HepG2 (cell line): ENCODE measurements around the gene TMOD2. TPM values are rescaled to one million over a fixed set of nuclear protein-coding genes. Genes with fewer than 3 reads are reported as not detected.

Experiments
- AHDC1 ChIP-seq: sonication (generic); formaldehyde crosslinking; IDR thresholded peaks from 2 replicates; pipeline ENCODE4 v1.5.1; 2020; ENCODE audit warnings: mild to moderate bottlenecking, missing genetic modification reagents, borderline replicate concordance
- ARNT2 ChIP-seq: sonication (generic); formaldehyde crosslinking; IDR thresholded peaks from 2 replicates; pipeline ENCODE4 v1.8.0; 2022; ENCODE audit warnings: mild to moderate bottlenecking, low read depth, missing genetic modification reagents, moderate library complexity
- ATM ChIP-seq: fragments of 450-650 bp; IDR thresholded peaks from 2 replicates; pipeline ENCODE4 v1.7.1; 2017; ENCODE audit warnings: mild to moderate bottlenecking, borderline replicate concordance
- EP300 ChIP-seq, 3 experiments: sonication (generic) in 1 of 3; formaldehyde crosslinking in 1 of 3; IDR thresholded peaks; 2 replicates each; pipeline versions ENCODE4 v1.5.1 to v1.6.1; 2011 to 2020; ENCODE audit warnings: low read depth in 2 of 3, low read length in 2 of 3, borderline replicate concordance in 1 of 3, improper control_type of control experiment in 1 of 3, mild to moderate bottlenecking in 1 of 3, missing genetic modification reagents in 1 of 3, moderate library complexity in 1 of 3
- HMG20B ChIP-seq: conservative IDR thresholded peaks from 2 replicates; pipeline ENCODE4 v1.6.1; 2016; ENCODE audit warnings: missing genetic modification reagents, missing compliant biosample characterization
- HNRNPLL ChIP-seq: fragments of 200-400 bp; formaldehyde crosslinking; IDR thresholded peaks from 2 replicates; pipeline ENCODE4 v1.6.1; 2017; ENCODE audit warnings: mild to moderate bottlenecking, low read depth, low read length; ENCODE audit not compliant: poor library complexity, severe bottlenecking
- KDM5B ChIP-seq: sonication (generic); formaldehyde crosslinking; IDR thresholded peaks from 2 replicates; pipeline ENCODE4 v1.4.0; 2020; ENCODE audit warnings: missing genetic modification reagents, mild to moderate bottlenecking, borderline replicate concordance
- KLF11 ChIP-seq: IDR thresholded peaks from 2 replicates; pipeline ENCODE4 v1.6.1; 2016; ENCODE audit warnings: missing compliant biosample characterization
- LCORL ChIP-seq, 2 experiments: fragments of 450-650 bp in 1 of 2; sonication (generic) in 1 of 2; formaldehyde crosslinking in 1 of 2; IDR thresholded peaks; 2 replicates each; pipeline versions ENCODE4 v1.5.0 to v1.6.1; 2017 to 2020; ENCODE audit warnings: antibody characterized with exemption in 1 of 2, missing genetic modification reagents in 1 of 2
- NKX3-1 ChIP-seq: sonication (generic); formaldehyde crosslinking; IDR thresholded peaks from 2 replicates; pipeline ENCODE4 v1.5.0; 2020; ENCODE audit warnings: missing genetic modification reagents
- PHF21A ChIP-seq: sonication (generic); formaldehyde crosslinking; IDR thresholded peaks from 2 replicates; pipeline ENCODE4 v1.5.0; 2020; ENCODE audit warnings: mild to moderate bottlenecking, missing genetic modification reagents
- RFX1 ChIP-seq: fragments of 450-650 bp; IDR thresholded peaks from 2 replicates; pipeline ENCODE4 v1.6.1; 2017
- RFXANK ChIP-seq: IDR thresholded peaks from 2 replicates; pipeline ENCODE4 v1.6.1; 2016
- TMF1 ChIP-seq: sonication (generic); formaldehyde crosslinking; IDR thresholded peaks from 2 replicates; pipeline ENCODE4 v1.8.1; 2022; ENCODE audit warnings: low read depth, missing genetic modification reagents
- ZBTB42 ChIP-seq: sonication (generic); formaldehyde crosslinking; IDR thresholded peaks from 2 replicates; pipeline ENCODE4 v1.5.0; 2020; ENCODE audit warnings: mild to moderate bottlenecking, missing genetic modification reagents
- ZBTB8A ChIP-seq: sonication (generic); formaldehyde crosslinking; IDR thresholded peaks from 2 replicates; pipeline ENCODE4 v1.4.0; 2020; ENCODE audit warnings: mild to moderate bottlenecking, low read depth, missing genetic modification reagents, borderline replicate concordance
- ZNF232 ChIP-seq: sonication (generic); formaldehyde crosslinking; IDR thresholded peaks from 2 replicates; pipeline ENCODE4 v1.4.0; 2020; ENCODE audit warnings: missing genetic modification reagents, borderline replicate concordance
- ZNF343 ChIP-seq: sonication (generic); formaldehyde crosslinking; IDR thresholded peaks from 2 replicates; pipeline ENCODE4 v1.4.0; 2020; ENCODE audit warnings: mild to moderate bottlenecking, missing genetic modification reagents
- ZNF574 ChIP-seq: sonication (generic); formaldehyde crosslinking; IDR thresholded peaks from 2 replicates; pipeline ENCODE4 v1.4.0; 2020; ENCODE audit warnings: missing genetic modification reagents
- ZNF589 ChIP-seq: sonication (generic); formaldehyde crosslinking; conservative IDR thresholded peaks from 2 replicates; pipeline ENCODE4 v1.8.0; 2022; ENCODE audit warnings: mild to moderate bottlenecking, moderate library complexity, missing genetic modification reagents
- ZNF777 ChIP-seq: sonication (generic); formaldehyde crosslinking; IDR thresholded peaks from 2 replicates; pipeline ENCODE4 v1.4.0; 2020; ENCODE audit warnings: missing genetic modification reagents
- ZNF879 ChIP-seq: sonication (generic); formaldehyde crosslinking; IDR thresholded peaks from 2 replicates; pipeline ENCODE4 v1.8.1; 2023; ENCODE audit warnings: missing genetic modification reagents
- ZSCAN29 ChIP-seq: sonication (generic); formaldehyde crosslinking; conservative IDR thresholded peaks from 2 replicates; pipeline ENCODE4 v1.4.0; 2020; ENCODE audit warnings: mild to moderate bottlenecking, missing genetic modification reagents
- polyA plus RNA-seq, 8 experiments: library from polyadenylated mRNA; depleted of rRNA in 3 of 8; stranded (reverse) in 7 of 8; unstranded in 1 of 8; fragments of >200 nt; fragmentation: Illumina TruSeq in 4 of 8; extraction: Trizol in 4 of 8; gene quantifications; 2 replicates each; pipeline versions ENCODE4 v1.2.1 to v1.2.3, GENCODE V29; 2011 to 2016; ENCODE audit warnings: low read depth in 4 of 8, missing spikeins in 1 of 8, mixed read lengths in 1 of 8; ENCODE audit not compliant: insufficient read depth in 1 of 8
- total RNA-seq, 5 experiments: library from RNA; depleted of rRNA; stranded (reverse); fragments of >200 nt; fragmentation: Illumina TruSeq; extraction: Trizol; gene quantifications; 2 replicates each; pipeline ENCODE4 v1.2.3, GENCODE V29; 2016; ENCODE audit warnings: low read depth in 1 of 5

Gene TMOD2
- total and polyA plus RNA-seq, 2 of the 13 experiments (the other 11 are each of a cell fraction or from before 2014, with no cell fraction given), result 0.01 to 0.02 TPM

- TF ChIP-seq AHDC1 (CRISPR knock-in tag), result no peak
- TF ChIP-seq ATM, result no peak
- no peak for TF ChIP-seq RFX1
- no peak for TF ChIP-seq EP300 (IDR thresholded peaks at IDR 0.05; ENCODE audit: low read depth in 2 of 2, low read length in 2 of 2)
- TF ChIP-seq EP300 (CRISPR knock-in tag; IDR thresholded peaks at IDR 0.05; ENCODE audit: borderline replicate concordance), result no peak
- no peak for TF ChIP-seq ZSCAN29 (CRISPR knock-in tag)
- TF ChIP-seq HNRNPLL, result no peak
- no peak for TF ChIP-seq ZNF343 (CRISPR knock-in tag)
- no peak for TF ChIP-seq LCORL (IDR thresholded peaks at IDR 0.05)
- no peak for TF ChIP-seq LCORL (CRISPR knock-in tag; IDR thresholded peaks at IDR 0.05)
- no peak for TF ChIP-seq ZNF777 (CRISPR knock-in tag)
- TF ChIP-seq KDM5B (CRISPR knock-in tag), result peak; percentile 6; the same call in 1 of the 2 replicates
- TF ChIP-seq HMG20B (CRISPR knock-in tag), result no peak
- 0 out of 2 replicates have a peak, but pooled peaks have one; percentile 47 for TF ChIP-seq TMF1 (CRISPR knock-in tag)
- TF ChIP-seq NKX3-1 (CRISPR knock-in tag), result no peak
- TF ChIP-seq ZBTB8A (CRISPR knock-in tag), result no peak
- TF ChIP-seq ZNF574 (CRISPR knock-in tag), result no peak
- no peak for TF ChIP-seq ZNF589 (CRISPR knock-in tag)
- no peak for TF ChIP-seq PHF21A (CRISPR knock-in tag)
- TF ChIP-seq ZNF879 (CRISPR knock-in tag), result no peak
- no peak for TF ChIP-seq ZBTB42 (CRISPR knock-in tag)
- no peak for TF ChIP-seq ZNF232 (CRISPR knock-in tag)
- TF ChIP-seq RFXANK (CRISPR knock-in tag), result no peak
- no peak for TF ChIP-seq KLF11 (CRISPR knock-in tag)
- TF ChIP-seq ARNT2 (CRISPR knock-in tag), result peak; percentile 47; the same call in 1 of the 2 replicates
Measured at GRCh38 chr15:51737522-51738305, 13.7 kb upstream of the TMOD2 start, which contains the start of gene LYSMD2 (continued).
